Right lobe of liver (tissue), 4 donors: ENCODE measurements around the gene EXOSC1.

ENCODE experiments used
- CTCF ChIP-seq, 4 donors: fragments of 200-600 bp in 3 of 4; fragments of 450-650 bp in 1 of 4; IDR thresholded peaks; one replicate each; pipeline versions ENCODE4 v1.5.1 to v1.8.0; 2016 to 2022; ENCODE audit warnings: antibody characterized with exemption in 4 of 4, mild to moderate bottlenecking in 2 of 4
- POLR2A ChIP-seq: fragments of 450-650 bp; IDR thresholded peaks from one replicate; pipeline ENCODE4 v1.6.1; 2017; ENCODE audit warnings: antibody characterized with exemption, mild to moderate bottlenecking
- donor health status: DM: no; HTN: no; CAD: no.
- donor health status: DM: no; HTN: no; CAD: no.
- donor health status: DM: no; HTN: yes; CAD: no.

GRCh38 chr10:97408496-97408992, 37.3 kb downstream of the EXOSC1 start:
- TF ChIP-seq CTCF (IDR thresholded peaks at IDR 0.05) (no peak), POLR2A (no peak)
